Skeletal muscle satellite cell (primary cell): ENCODE measurements around the gene DNAH2.
A peak's percentile ranks its signal among the peaks of the same experiment; 100 is the strongest.

ENCODE experiments used
- H3K27me3 ChIP-seq: 2 replicates; pipeline ENCODE4 v1.7.0; 2013; ENCODE audit warnings: low read length; ENCODE audit not compliant: control insufficient read depth, insufficient read depth
- H3K36me3 ChIP-seq: 2 replicates; pipeline ENCODE4 v1.7.0; 2013; ENCODE audit warnings: mild to moderate bottlenecking, control low read depth, low read length; ENCODE audit not compliant: insufficient read depth
- H3K4me1 ChIP-seq: 2 replicates; pipeline ENCODE4 v1.7.0; 2013; ENCODE audit warnings: low read length; ENCODE audit not compliant: control insufficient read depth, insufficient read depth
- H3K4me2 ChIP-seq: 2 replicates; pipeline ENCODE4 v1.7.0; 2013; ENCODE audit warnings: mild to moderate bottlenecking, low read length
- H3K4me3 ChIP-seq: 2 replicates; pipeline ENCODE4 v1.7.0; 2013; ENCODE audit warnings: low read length
- H3K9ac ChIP-seq: 2 replicates; pipeline ENCODE4 v1.7.0; 2013; ENCODE audit warnings: mild to moderate bottlenecking, low read depth, low read length, moderate library complexity
- H3K9me3 ChIP-seq: replicated peaks from 2 replicates; pipeline ENCODE4 v1.7.0; 2013; ENCODE audit warnings: mild to moderate bottlenecking, control low read depth, low read length

DNAH2 gene

DNA sequence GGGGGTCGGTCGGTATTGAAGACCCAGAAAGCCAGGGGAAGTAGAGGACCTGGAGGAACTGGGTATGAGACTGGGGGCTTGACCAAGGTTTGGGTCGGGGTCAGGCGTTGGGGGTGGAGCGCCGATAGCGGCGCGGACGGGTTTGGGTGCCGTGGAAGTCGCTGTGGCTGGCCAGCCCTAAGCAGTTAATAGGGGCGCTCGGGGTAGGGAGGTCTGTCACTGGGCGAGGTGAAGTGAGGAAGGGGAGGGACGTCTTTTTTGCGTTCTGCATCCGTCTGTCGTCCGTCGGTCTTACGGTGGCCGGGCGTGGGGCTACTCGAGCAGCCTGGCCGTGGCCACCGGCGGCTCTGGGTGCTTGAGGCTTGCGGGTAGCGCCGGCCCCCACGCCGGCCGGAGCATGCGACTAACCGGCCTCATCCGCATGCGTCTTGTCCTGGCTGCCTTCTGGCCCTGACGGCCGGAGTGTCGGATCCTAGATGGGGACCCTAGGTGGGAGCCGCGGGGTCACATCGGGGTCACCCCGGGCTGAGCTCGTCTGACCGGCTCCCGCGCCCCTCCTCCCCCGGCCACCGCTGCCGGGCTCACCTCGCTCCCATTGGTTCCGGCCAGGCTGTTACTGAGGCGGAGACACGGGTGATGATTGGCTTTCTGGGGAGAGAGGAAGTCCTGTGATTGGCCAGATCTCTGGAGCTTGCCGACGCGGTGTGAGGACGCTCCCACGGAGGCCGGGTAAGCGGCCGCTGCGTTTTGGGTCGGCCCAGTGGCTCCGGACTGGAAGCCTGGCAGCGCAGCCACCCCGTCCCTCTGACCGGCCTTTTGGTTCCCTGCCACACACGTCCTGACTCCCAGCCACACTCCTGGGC, 127.0 kb downstream of the DNAH2 start:
- peaks cover 13% of the 10 kb centered on the region for H3K36me3 ChIP-seq
- H3K4me3 ChIP-seq = peak overlapping the region; percentile 81
- H3K4me2 ChIP-seq = peak overlapping the region; percentile 99
- peak overlapping the region; percentile 96 for H3K9ac ChIP-seq
- H3K27me3 ChIP-seq = no peaks in the 10 kb centered on the region
- no peaks in the 10 kb centered on the region for H3K9me3 ChIP-seq
- peaks cover 26% of the 10 kb centered on the region for H3K4me1 ChIP-seq

DNA sequence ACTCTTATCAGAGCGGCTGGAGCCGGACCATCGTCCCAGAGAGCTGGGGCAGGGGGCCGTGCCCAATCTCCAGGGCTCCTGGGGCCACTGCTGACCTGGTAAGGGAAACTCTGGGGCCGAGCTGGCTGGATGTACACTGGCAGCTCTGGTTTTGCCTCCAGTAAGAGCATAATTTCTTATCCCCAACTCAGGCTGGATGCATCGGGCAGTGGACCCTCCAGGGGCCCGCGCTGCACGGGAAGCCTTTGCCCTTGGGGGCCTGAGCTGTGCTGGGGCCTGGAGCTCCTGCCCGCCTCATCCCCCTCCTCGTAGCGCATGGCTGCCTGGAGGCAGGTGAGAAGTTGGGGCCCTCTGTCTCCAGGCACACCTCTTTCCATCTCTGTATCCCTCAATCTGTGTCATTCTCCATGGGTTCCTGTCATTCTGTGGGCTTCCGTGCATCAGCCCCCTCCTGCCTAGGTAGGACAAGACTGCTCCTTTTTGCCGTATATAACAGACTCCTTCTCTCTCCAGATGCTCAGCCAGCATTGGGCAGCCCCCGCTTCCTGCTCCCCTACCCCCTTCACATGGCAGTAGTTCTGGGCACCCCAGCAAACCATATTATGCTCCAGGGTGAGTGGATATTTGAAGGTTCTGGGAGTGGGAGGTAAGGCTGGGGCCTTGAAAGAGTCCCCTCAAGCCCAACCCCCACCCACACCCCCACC, 128.0 kb downstream of the DNAH2 start:
- peak overlapping the region; percentile 96 for H3K9ac ChIP-seq
- peaks cover 22% of the 10 kb centered on the region for H3K36me3 ChIP-seq
- no peaks in the 10 kb centered on the region for H3K27me3 ChIP-seq
- H3K4me2 ChIP-seq = peak overlapping the region; percentile 99
- peaks cover 22% of the 10 kb centered on the region for H3K4me1 ChIP-seq
- H3K4me3 ChIP-seq = peak overlapping the region; percentile 81
- H3K9me3 ChIP-seq = no peaks in the 10 kb centered on the region

DNA sequence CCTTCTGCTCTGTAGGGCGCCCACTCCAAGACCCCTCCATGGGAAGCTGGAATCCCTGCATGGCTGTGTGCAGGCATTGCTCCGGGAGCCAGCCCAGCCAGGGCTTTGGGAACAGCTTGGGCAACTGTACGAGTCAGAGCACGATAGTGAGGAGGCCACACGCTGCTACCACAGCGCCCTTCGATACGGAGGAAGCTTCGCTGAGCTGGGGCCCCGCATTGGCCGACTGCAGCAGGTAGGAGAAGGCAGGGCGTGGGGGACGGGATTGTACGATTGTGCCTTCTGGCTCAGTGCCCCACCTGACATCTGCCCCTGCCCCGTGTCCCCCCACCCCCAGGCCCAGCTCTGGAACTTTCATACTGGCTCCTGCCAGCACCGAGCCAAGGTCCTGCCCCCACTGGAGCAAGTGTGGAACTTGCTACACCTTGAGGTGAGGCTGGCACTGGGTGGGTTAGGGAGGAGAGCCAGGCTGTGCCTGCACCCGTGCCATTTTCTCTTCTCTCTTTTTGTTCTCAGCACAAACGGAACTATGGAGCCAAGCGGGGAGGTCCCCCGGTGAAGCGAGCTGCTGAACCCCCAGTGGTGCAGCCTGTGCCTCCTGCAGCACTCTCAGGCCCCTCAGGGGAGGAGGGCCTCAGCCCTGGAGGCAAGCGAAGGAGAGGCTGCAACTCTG, 128.7 kb downstream of the DNAH2 start:
- peaks cover 15% of the 10 kb centered on the region for H3K4me1 ChIP-seq
- no peak overlapping the region for H3K9ac ChIP-seq
- no peaks in the 10 kb centered on the region for H3K9me3 ChIP-seq
- H3K4me2 ChIP-seq = no peak overlapping the region
- no peak overlapping the region for H3K4me3 ChIP-seq
- peaks cover 28% of the 10 kb centered on the region for H3K36me3 ChIP-seq
- no peaks in the 10 kb centered on the region for H3K27me3 ChIP-seq

DNA sequence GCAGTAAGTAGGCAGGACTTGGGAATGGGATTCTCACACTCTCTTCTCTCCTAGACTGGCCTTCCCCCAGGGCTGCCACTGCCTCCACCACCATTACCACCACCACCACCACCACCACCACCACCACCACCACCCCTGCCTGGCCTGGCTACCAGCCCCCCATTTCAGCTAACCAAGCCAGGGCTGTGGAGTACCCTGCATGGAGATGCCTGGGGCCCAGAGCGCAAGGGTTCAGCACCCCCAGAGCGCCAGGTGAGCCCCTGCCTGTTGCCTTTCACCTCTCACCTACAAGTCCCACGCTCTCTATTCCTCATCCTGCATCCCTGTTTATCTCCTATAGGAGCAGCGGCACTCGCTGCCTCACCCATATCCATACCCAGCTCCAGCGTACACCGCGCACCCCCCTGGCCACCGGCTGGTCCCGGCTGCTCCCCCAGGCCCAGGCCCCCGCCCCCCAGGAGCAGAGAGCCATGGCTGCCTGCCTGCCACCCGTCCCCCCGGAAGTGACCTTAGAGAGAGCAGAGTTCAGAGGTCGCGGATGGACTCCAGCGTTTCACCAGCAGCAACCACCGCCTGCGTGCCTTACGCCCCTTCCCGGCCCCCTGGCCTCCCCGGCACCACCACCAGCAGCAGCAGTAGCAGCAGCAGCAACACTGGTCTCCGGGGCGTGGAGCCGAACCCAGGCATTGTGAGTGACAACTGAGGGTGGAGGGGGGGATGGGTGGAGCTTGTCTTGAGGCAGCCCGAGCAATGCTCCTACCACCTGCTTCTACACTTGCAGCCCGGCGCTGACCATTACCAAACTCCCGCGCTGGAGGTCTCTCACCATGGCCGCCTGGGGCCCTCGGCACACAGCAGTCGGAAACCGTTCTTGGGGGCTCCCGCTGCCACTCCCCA, 129.5 kb downstream of the DNAH2 start:
- Histone ChIP-seq H3K9ac (no peak overlapping the region), H3K4me3 (no peak overlapping the region), H3K4me2 (no peak overlapping the region), H3K9me3 (no peaks in the 10 kb centered on the region), H3K4me1 (peaks cover 14% of the 10 kb centered on the region), H3K27me3 (no peaks in the 10 kb centered on the region), H3K36me3 (peaks cover 35% of the 10 kb centered on the region)

DNA sequence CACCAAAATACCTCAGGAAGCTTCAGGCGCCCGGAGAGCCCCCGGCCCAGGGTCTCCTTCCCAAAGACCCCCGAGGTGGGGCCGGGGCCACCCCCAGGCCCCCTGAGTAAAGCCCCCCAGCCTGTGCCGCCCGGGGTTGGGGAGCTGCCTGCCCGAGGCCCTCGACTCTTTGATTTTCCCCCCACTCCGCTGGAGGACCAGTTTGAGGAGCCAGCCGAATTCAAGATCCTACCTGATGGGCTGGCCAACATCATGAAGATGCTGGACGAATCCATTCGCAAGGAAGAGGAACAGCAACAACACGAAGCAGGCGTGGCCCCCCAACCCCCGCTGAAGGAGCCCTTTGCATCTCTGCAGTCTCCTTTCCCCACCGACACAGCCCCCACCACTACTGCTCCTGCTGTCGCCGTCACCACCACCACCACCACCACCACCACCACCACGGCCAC, 130.6 kb downstream of the DNAH2 start:
- Histone ChIP-seq H3K9me3 (no peaks in the 10 kb centered on the region), H3K36me3 (peaks cover 46% of the 10 kb centered on the region), H3K9ac (no peak overlapping the region), H3K4me1 (peaks cover 11% of the 10 kb centered on the region), H3K27me3 (no peaks in the 10 kb centered on the region), H3K4me3 (no peak overlapping the region), H3K4me2 (no peak overlapping the region)

DNA sequence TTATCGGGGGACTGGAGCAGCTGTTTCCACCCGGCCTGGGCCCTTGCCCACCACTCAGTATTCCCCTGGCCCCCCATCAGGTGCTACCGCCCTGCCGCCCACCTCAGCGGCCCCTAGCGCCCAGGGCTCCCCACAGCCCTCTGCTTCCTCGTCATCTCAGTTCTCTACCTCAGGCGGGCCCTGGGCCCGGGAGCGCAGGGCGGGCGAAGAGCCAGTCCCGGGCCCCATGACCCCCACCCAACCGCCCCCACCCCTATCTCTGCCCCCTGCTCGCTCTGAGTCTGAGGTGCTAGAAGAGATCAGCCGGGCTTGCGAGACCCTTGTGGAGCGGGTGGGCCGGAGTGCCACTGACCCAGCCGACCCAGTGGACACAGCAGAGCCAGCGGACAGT, 131.2 kb downstream of the DNAH2 start:
- Histone ChIP-seq H3K27me3 (no peaks in the 10 kb centered on the region), H3K36me3 (peaks cover 47% of the 10 kb centered on the region), H3K9me3 (no peaks in the 10 kb centered on the region), H3K4me1 (peaks cover 11% of the 10 kb centered on the region), H3K9ac (no peak overlapping the region), H3K4me2 (no peak overlapping the region), H3K4me3 (no peak overlapping the region)

DNA sequence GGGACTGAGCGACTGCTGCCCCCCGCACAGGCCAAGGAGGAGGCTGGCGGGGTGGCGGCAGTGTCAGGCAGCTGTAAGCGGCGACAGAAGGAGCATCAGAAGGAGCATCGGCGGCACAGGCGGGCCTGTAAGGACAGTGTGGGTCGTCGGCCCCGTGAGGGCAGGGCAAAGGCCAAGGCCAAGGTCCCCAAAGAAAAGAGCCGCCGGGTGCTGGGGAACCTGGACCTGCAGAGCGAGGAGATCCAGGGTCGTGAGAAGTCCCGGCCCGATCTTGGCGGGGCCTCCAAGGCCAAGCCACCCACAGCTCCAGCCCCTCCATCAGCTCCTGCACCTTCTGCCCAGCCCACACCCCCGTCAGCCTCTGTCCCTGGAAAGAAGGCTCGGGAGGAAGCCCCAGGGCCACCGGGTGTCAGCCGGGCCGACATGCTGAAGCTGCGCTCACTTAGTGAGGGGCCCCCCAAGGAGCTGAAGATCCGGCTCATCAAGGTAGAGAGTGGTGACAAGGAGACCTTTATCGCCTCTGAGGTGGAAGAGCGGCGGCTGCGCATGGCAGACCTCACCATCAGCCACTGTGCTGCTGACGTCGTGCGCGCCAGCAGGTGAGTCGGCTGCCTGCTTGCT, 131.7 kb downstream of the DNAH2 start:
- Histone ChIP-seq H3K9ac (no peak overlapping the region), H3K4me3 (no peak overlapping the region), H3K27me3 (no peaks in the 10 kb centered on the region), H3K4me1 (peaks cover 11% of the 10 kb centered on the region), H3K9me3 (no peaks in the 10 kb centered on the region), H3K36me3 (peaks cover 47% of the 10 kb centered on the region), H3K4me2 (no peak overlapping the region)

DNA sequence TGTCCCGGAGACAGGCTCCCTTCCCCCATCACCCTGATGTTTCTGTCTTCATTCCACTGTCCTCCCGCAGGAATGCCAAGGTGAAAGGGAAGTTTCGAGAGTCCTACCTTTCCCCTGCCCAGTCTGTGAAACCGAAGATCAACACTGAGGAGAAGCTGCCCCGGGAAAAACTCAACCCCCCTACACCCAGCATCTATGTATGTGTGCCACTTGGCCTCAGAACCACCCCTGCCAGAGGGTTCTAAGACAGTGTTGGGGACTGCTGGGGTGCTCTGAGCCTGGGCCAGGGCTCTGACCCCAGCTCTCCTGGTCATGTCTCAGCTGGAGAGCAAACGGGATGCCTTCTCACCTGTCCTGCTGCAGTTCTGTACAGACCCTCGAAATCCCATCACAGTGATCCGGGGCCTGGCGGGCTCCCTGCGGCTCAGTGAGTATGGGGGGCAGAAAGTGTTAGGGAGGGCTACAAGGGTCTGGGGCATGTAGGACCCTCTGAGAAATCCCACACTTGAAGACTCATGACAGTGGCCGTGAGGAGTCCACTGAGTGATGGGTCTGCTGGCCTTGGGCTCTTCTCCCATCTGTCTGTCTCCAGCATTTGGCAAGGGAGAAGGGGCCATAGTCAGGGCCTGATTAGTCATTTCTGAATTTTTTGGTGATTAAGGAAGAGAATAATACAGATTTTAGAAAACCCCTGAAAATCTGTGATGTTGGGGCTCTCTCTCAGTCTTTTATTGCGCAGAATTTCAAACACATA, 132.4 kb downstream of the DNAH2 start:
- no peaks in the 10 kb centered on the region for H3K27me3 ChIP-seq
- H3K9ac ChIP-seq = no peak overlapping the region

DNA sequence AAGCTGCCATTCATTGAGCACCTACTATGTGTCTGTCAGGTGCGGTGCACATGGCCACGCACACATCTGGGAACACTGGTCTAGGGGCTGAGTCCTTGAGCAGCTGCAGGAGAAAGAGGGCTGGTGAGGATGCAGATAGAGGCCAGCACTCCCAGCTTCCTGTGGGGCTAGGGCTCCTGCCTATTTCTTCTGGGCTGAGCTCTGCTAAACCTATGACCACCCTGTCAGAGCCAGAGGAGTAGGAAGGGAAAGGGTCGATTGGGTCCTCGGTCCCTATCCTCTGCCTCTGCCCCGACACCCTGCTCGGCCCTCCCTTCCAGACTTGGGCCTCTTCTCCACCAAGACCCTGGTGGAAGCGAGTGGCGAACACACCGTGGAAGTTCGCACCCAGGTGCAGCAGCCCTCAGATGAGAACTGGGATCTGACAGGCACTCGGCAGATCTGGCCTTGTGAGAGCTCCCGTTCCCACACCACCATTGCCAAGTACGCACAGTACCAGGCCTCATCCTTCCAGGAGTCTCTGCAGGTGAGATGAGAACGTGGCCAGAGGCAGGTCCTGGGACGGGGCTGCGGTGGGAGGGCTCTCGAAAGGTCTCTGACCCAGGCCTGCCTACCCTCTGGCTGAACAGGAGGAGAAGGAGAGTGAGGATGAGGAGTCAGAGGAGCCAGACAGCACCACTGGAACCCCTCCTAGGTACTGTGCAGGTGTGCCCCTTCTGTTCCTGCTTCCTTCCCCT, 133.3 kb downstream of the DNAH2 start:
- H3K9ac ChIP-seq = no peak overlapping the region

More for the DNA sequence above, 132.4 kb downstream of the DNAH2 start:
- Histone ChIP-seq H3K4me2 (no peak overlapping the region), H3K4me1 (peaks cover 10% of the 10 kb centered on the region), H3K4me3 (no peak overlapping the region), H3K36me3 (peaks cover 48% of the 10 kb centered on the region), H3K9me3 (no peaks in the 10 kb centered on the region)

More for the DNA sequence above, 133.3 kb downstream of the DNAH2 start:
- Histone ChIP-seq H3K36me3 (peaks cover 55% of the 10 kb centered on the region), H3K9me3 (no peaks in the 10 kb centered on the region), H3K4me1 (peaks cover 11% of the 10 kb centered on the region), H3K4me3 (no peak overlapping the region), H3K4me2 (no peak overlapping the region), H3K27me3 (no peaks in the 10 kb centered on the region)
